H9 (cell line): Measurements from ENCODE around the gene NHLRC1. TPM values are rescaled to one million over a fixed set of nuclear protein-coding genes. Genes with fewer than 3 reads are reported as not detected.

ENCODE experiments used
- DNase-seq: peaks from one replicate; pipeline ENCODE4 v3.0.0-alpha.2; 2017
- H2AFZ ChIP-seq: one replicate; pipeline ENCODE4 v1.6.1; 2013; ENCODE audit warnings: mild to moderate bottlenecking, low read length, control low read depth, moderate library complexity
- H2AK5ac ChIP-seq: 2 replicates; pipeline ENCODE4 v1.6.1; 2013; ENCODE audit warnings: low read length, control low read depth, mixed read lengths; ENCODE audit not compliant: insufficient read length
- H2BK120ac ChIP-seq: one replicate; pipeline ENCODE4 v1.6.1; 2013; ENCODE audit warnings: low read depth, mild to moderate bottlenecking, low read length, control low read depth, inconsistent platforms; ENCODE audit not compliant: poor library complexity, severe bottlenecking
- H2BK12ac ChIP-seq: 2 replicates; pipeline ENCODE4 v1.6.1; 2013; ENCODE audit warnings: low read length, control low read depth, mixed read lengths, low read depth; ENCODE audit not compliant: insufficient read length
- H2BK15ac ChIP-seq: 2 replicates; pipeline ENCODE4 v1.6.1; 2013; ENCODE audit warnings: low read depth, low read length, control low read depth
- H2BK20ac ChIP-seq: one replicate; pipeline ENCODE4 v1.6.1; 2013; ENCODE audit warnings: low read depth, mild to moderate bottlenecking, low read length, control low read depth, inconsistent platforms; ENCODE audit not compliant: poor library complexity, severe bottlenecking
- H2BK5ac ChIP-seq: 2 replicates; pipeline ENCODE4 v1.6.1; 2013; ENCODE audit warnings: low read length, control low read depth, mixed read lengths; ENCODE audit not compliant: insufficient read length
- H3K14ac ChIP-seq: 2 replicates; pipeline ENCODE4 v1.6.1; 2013; ENCODE audit warnings: low read length, control low read depth; ENCODE audit not compliant: insufficient read depth
- H3K18ac ChIP-seq: 2 replicates; pipeline ENCODE4 v1.6.1; 2013; ENCODE audit warnings: low read depth, mild to moderate bottlenecking, mixed read lengths, low read length, control low read depth; ENCODE audit not compliant: insufficient read length
- H3K23ac ChIP-seq: 2 replicates; pipeline ENCODE4 v1.6.1; 2013; ENCODE audit warnings: low read length, control low read depth, mixed read lengths, low read depth; ENCODE audit not compliant: insufficient read length
- H3K23me2 ChIP-seq: 2 replicates; pipeline ENCODE4 v1.6.1; 2013; ENCODE audit warnings: low read depth, mild to moderate bottlenecking, mixed read lengths, low read length, control low read depth; ENCODE audit not compliant: insufficient read length, poor library complexity, severe bottlenecking
- H3K27ac ChIP-seq: 2 replicates; pipeline ENCODE4 v1.5.1; 2013; ENCODE audit warnings: low read length, control low read depth, mixed read lengths, low read depth; ENCODE audit not compliant: insufficient read length
- H3K27me3 ChIP-seq: 2 replicates; pipeline ENCODE4 v1.6.1; 2013; ENCODE audit warnings: low read length, control low read depth, inconsistent platforms; ENCODE audit not compliant: insufficient read depth
- H3K4ac ChIP-seq: 2 replicates; pipeline ENCODE4 v1.6.1; 2013; ENCODE audit warnings: low read depth, mild to moderate bottlenecking, control low read depth, inconsistent platforms, low read length, moderate library complexity
- H3K4me1 ChIP-seq: 2 replicates; pipeline ENCODE4 v1.6.1; 2013; ENCODE audit warnings: low read length, control low read depth, inconsistent platforms; ENCODE audit not compliant: insufficient read depth
- H3K4me2 ChIP-seq: 2 replicates; pipeline ENCODE4 v1.6.1; 2013; ENCODE audit warnings: low read length, control low read depth, mixed read lengths; ENCODE audit not compliant: insufficient read length, insufficient read depth
- H3K56ac ChIP-seq: 2 replicates; pipeline ENCODE4 v1.6.1; 2013; ENCODE audit warnings: low read depth, mild to moderate bottlenecking, mixed read lengths, low read length, control low read depth; ENCODE audit not compliant: insufficient read length
- H3K79me1 ChIP-seq: 2 replicates; pipeline ENCODE4 v1.6.1; 2013; ENCODE audit warnings: low read depth, mild to moderate bottlenecking, moderate library complexity, low read length, control low read depth, inconsistent platforms; ENCODE audit not compliant: insufficient read depth, poor library complexity, severe bottlenecking
- H3K79me2 ChIP-seq: 2 replicates; pipeline ENCODE4 v1.6.1; 2013; ENCODE audit warnings: low read length, control low read depth, inconsistent platforms; ENCODE audit not compliant: insufficient read depth
- H3K9ac ChIP-seq: 2 replicates; pipeline ENCODE4 v1.6.1; 2013; ENCODE audit warnings: low read length, control low read depth, mixed read lengths; ENCODE audit not compliant: insufficient read length; ENCODE audit errors: extremely low read depth
- H3K9me3 ChIP-seq: one replicate; pipeline ENCODE4 v1.6.1; 2013; ENCODE audit warnings: low read depth, low read length, inconsistent platforms; ENCODE audit not compliant: control insufficient read depth
- H3T11ph ChIP-seq: one replicate; pipeline ENCODE4 v1.6.1; 2013; ENCODE audit warnings: mild to moderate bottlenecking, low read length, control low read depth, inconsistent platforms
- H4K20me1 ChIP-seq: one replicate; pipeline ENCODE4 v1.6.1; 2013; ENCODE audit not compliant: control insufficient read depth, insufficient read length, insufficient read depth
- H4K5ac ChIP-seq: 2 replicates; pipeline ENCODE4 v1.6.1; 2013; ENCODE audit warnings: low read depth, mild to moderate bottlenecking, mixed read lengths, low read length, control low read depth; ENCODE audit not compliant: insufficient read length
- H4K8ac ChIP-seq: replicated peaks from 2 replicates; pipeline ENCODE4 v1.6.1; 2013; ENCODE audit warnings: low read length, control low read depth, mixed read lengths, low read depth; ENCODE audit not compliant: insufficient read length
- H4K91ac ChIP-seq: 2 replicates; pipeline ENCODE4 v1.6.1; 2013; ENCODE audit warnings: low read depth, mild to moderate bottlenecking, moderate library complexity, mixed read lengths, low read length, control low read depth; ENCODE audit not compliant: insufficient read length
- H3K27ac Mint-ChIP-seq, 3 experiments: 2 replicates in 2 of 3; 3 replicates in 1 of 3; pipeline ENCODE4 v1.8.0; 2020 to 2021; ENCODE audit warnings: mixed read lengths in 3 of 3, mild to moderate bottlenecking in 1 of 3, moderate library complexity in 1 of 3
- H3K27me3 Mint-ChIP-seq: 2 replicates; pipeline ENCODE4 v1.8.0; 2021; ENCODE audit warnings: low read depth, mild to moderate bottlenecking, moderate library complexity, mixed read lengths
- H3K36me3 Mint-ChIP-seq, 3 experiments: 2 replicates in 2 of 3; 3 replicates in 1 of 3; pipeline ENCODE4 v1.8.0; 2020 to 2021; ENCODE audit warnings: low read depth in 3 of 3, mixed read lengths in 3 of 3; ENCODE audit not compliant: insufficient read depth in 1 of 3
- H3K4me1 Mint-ChIP-seq, 2 experiments: 2 replicates each; pipeline ENCODE4 v1.8.0; 2020; ENCODE audit warnings: mixed read lengths in 2 of 2
- H3K4me3 Mint-ChIP-seq, 2 experiments: 2 replicates in 1 of 2; 3 replicates in 1 of 2; pipeline ENCODE4 v1.8.0; 2020 to 2021; ENCODE audit warnings: mild to moderate bottlenecking in 2 of 2, mixed read lengths in 2 of 2, moderate library complexity in 1 of 2
- H3K9me3 Mint-ChIP-seq, 2 experiments: 2 replicates in 1 of 2; 3 replicates in 1 of 2; pipeline ENCODE4 v1.8.0; 2020; ENCODE audit warnings: mild to moderate bottlenecking in 2 of 2, mixed read lengths in 2 of 2, moderate library complexity in 1 of 2
- WGBS: extraction: QIAGEN DNeasy Blood & Tissue Kit; methylation state at CpG from one replicate; pipeline ENCODE4 v1.1.7; 2013; ENCODE audit warnings: missing lambda C conversion rate, low lambda C conversion rate, mixed read lengths; ENCODE audit not compliant: insufficient read length; ENCODE audit errors: extremely low coverage; 5-methylcytosine and 5-hydroxymethylcytosine counted together
- total RNA-seq: library from RNA; stranded (reverse); gene quantifications from 2 replicates; pipeline ENCODE4 v1.2.1, GENCODE V29; 2021
- TF ChIP-seq, protein P1 (sequence below): fragments of 200-600 bp; sonication (generic); conservative IDR thresholded peaks from 3 replicates; pipeline ENCODE4 v1.8.0; 2021; ENCODE audit warnings: antibody characterized with exemption, mild to moderate bottlenecking

Gene NHLRC1
- total RNA-seq, 1 experiment from 2014 or later: 1.5 TPM

DNA sequence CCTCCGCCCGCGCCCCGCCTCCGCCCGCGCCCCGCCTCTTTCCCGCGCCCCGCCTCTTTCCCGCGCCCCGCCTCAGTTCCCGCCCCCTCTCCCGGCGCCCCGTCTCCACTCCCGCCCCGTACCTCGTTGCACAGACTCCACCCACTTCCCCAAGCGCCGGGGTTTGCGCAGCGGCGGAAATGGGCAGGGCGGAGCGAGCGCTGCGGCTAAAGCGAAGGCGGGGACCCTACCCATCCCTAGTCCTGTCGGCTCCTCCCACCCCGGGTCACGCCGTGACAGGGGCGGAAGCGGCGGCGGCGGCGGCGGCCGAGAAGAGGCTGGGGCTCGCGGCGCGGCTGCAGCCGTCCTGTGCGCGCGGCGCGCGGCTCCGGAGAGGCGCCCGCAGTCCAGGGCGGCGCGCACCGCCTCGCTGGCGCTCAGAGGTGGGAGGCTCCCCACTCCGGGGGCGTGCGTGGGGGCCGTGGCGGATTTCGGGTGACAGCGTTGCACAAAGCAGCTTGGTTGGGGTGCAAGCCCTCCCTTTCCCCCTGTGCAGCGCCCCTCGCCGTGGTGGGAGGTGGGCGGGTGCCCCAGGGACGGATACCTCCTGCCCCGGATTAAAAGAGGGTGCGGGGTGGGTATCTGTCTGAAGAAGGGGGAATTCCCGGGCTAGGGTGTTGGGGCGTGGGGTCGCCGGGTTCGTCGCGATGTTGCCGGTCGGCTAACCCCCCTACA lies 32.8 kb upstream of the NHLRC1 start, which contains the start of gene KDM1B:
Gene KDM1B, plus strand, starts transcription at position 273 of the 714 bp plus-strand sequence. CDS start 4,474 bp downstream, outside the sequence.
- H2AFZ ChIP-seq: peak within 1 kb of the TSS; percentile 98
- no peak within 1 kb of the TSS for H2BK20ac ChIP-seq
- no peak within 1 kb of the TSS for H2AK5ac ChIP-seq
- H3K27ac ChIP-seq: peak within 1 kb of the TSS; percentile 20
- no peaks in the 10 kb centered on the region for H3K79me2 ChIP-seq
- no peak within 1 kb of the TSS for H3K23ac ChIP-seq
- peak within 1 kb of the TSS; percentile 44 for H2BK120ac ChIP-seq
- peak within 1 kb of the TSS; percentile 97 to 99 for H3K4me3 Mint-ChIP-seq
- peak within 1 kb of the TSS; percentile 62; the same call in 1 of the 2 replicates for H2BK15ac ChIP-seq
- H3K4me1 ChIP-seq: no peaks in the 10 kb centered on the region; the same call in 1 of the 2 replicates
- peak within 1 kb of the TSS; percentile 95 for H3K14ac ChIP-seq
- H3K4ac ChIP-seq: no peak within 1 kb of the TSS
- peak within 1 kb of the TSS; percentile 96 to 99 (median 99); a peak in 6 of 7 replicates for H3K27ac Mint-ChIP-seq
- H2BK12ac ChIP-seq: no peak within 1 kb of the TSS
- H3K4me2 ChIP-seq: peak within 1 kb of the TSS; percentile 85
- WGBS: no CpG with 5 or more reads among the region's 87 CpGs
- H3K9me3 ChIP-seq: no peaks in the 10 kb centered on the region
- no peak within 1 kb of the TSS for H4K91ac ChIP-seq
- H3K56ac ChIP-seq: no peak within 1 kb of the TSS
- H4K8ac ChIP-seq: no peak within 1 kb of the TSS
- no peak within 1 kb of the TSS for H4K5ac ChIP-seq
- H3K9ac ChIP-seq: peak within 1 kb of the TSS; percentile 94
- H3K27me3 ChIP-seq: no peaks in the 10 kb centered on the region
- peaks cover 12% of the 10 kb centered on the region for H3K23me2 ChIP-seq
- H3T11ph ChIP-seq: no peak within 1 kb of the TSS
- H2BK5ac ChIP-seq: no peak within 1 kb of the TSS
- TF ChIP-seq, protein P1, sequence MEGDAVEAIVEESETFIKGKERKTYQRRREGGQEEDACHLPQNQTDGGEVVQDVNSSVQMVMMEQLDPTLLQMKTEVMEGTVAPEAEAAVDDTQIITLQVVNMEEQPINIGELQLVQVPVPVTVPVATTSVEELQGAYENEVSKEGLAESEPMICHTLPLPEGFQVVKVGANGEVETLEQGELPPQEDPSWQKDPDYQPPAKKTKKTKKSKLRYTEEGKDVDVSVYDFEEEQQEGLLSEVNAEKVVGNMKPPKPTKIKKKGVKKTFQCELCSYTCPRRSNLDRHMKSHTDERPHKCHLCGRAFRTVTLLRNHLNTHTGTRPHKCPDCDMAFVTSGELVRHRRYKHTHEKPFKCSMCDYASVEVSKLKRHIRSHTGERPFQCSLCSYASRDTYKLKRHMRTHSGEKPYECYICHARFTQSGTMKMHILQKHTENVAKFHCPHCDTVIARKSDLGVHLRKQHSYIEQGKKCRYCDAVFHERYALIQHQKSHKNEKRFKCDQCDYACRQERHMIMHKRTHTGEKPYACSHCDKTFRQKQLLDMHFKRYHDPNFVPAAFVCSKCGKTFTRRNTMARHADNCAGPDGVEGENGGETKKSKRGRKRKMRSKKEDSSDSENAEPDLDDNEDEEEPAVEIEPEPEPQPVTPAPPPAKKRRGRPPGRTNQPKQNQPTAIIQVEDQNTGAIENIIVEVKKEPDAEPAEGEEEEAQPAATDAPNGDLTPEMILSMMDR: no peak
- H3K18ac ChIP-seq: peak within 1 kb of the TSS; percentile 82
- no peaks in the 10 kb centered on the region for H3K27me3 Mint-ChIP-seq
- no peaks in the 10 kb centered on the region for H4K20me1 ChIP-seq
- no peaks in the 10 kb centered on the region for H3K79me1 ChIP-seq
- peaks cover 9 to 15% (median 13%) of the 10 kb centered on the region in 3 experiments for H3K36me3 Mint-ChIP-seq
- peaks cover 22 to 23% of the 10 kb centered on the region in 2 experiments for H3K4me1 Mint-ChIP-seq
- DNase-seq: peak; percentile 98
- H3K9me3 Mint-ChIP-seq: peaks cover 0 to 4% of the 10 kb centered on the region in 2 experiments; a peak in 1 of 5 replicates
